Mesenchymal stem cell (in vitro differentiated cells and primary cell): Measurements from ENCODE around the gene RABEPK.

Experiments
- DNase-seq: peaks from one replicate; pipeline ENCODE4 v3.0.0-alpha.2; 2013
- H2AFZ ChIP-seq: one replicate; pipeline ENCODE4 v1.6.1; 2013; ENCODE audit warnings: low read depth, mild to moderate bottlenecking, control low read depth, inconsistent platforms, low read length, moderate library complexity
- H2AK5ac ChIP-seq: 2 replicates; pipeline ENCODE4 v1.6.1; 2013; ENCODE audit warnings: low read length, moderate library complexity, mild to moderate bottlenecking, inconsistent platforms; ENCODE audit not compliant: severe bottlenecking
- H2BK120ac ChIP-seq: one replicate; pipeline ENCODE4 v1.6.1; 2013; ENCODE audit warnings: low read depth, mild to moderate bottlenecking, inconsistent platforms, low read length, moderate library complexity
- H2BK12ac ChIP-seq, 2 experiments: one replicate each; pipeline ENCODE4 v1.6.1; 2013; ENCODE audit warnings: inconsistent platforms in 2 of 2, low read length in 2 of 2, mild to moderate bottlenecking in 2 of 2, moderate library complexity in 2 of 2, control low read depth in 1 of 2
- H2BK15ac ChIP-seq: one replicate; pipeline ENCODE4 v1.6.1; 2013; ENCODE audit warnings: mild to moderate bottlenecking, low read depth, inconsistent platforms; ENCODE audit not compliant: poor library complexity, severe bottlenecking
- H2BK5ac ChIP-seq: 2 replicates; pipeline ENCODE4 v1.6.1; 2013; ENCODE audit warnings: low read depth, mild to moderate bottlenecking, low read length, control low read depth, inconsistent platforms; ENCODE audit not compliant: poor library complexity, severe bottlenecking
- H3K14ac ChIP-seq, 2 experiments: one replicate each; pipeline ENCODE4 v1.6.1; 2013; ENCODE audit warnings: inconsistent platforms in 2 of 2, low read length in 2 of 2, control low read depth in 1 of 2, mild to moderate bottlenecking in 1 of 2, moderate library complexity in 1 of 2
- H3K18ac ChIP-seq, 2 experiments: one replicate each; pipeline ENCODE4 v1.6.1; 2013; ENCODE audit warnings: inconsistent platforms in 2 of 2, low read length in 2 of 2, control low read depth in 1 of 2, low read depth in 1 of 2, mild to moderate bottlenecking in 1 of 2
- H3K23ac ChIP-seq, 2 experiments: one replicate each; pipeline ENCODE4 v1.6.1; 2013; ENCODE audit warnings: inconsistent platforms in 2 of 2, low read length in 2 of 2, mild to moderate bottlenecking in 2 of 2, moderate library complexity in 2 of 2, control low read depth in 1 of 2
- H3K27ac ChIP-seq: 2 replicates; pipeline ENCODE4 v1.5.1; 2013; ENCODE audit warnings: mild to moderate bottlenecking, moderate library complexity, low read length, control low read depth, inconsistent platforms; ENCODE audit not compliant: poor library complexity, severe bottlenecking
- H3K27me3 ChIP-seq, 2 experiments: 2 replicates each; pipeline versions ENCODE4 v1.6.1 to v1.7.0; 2013; ENCODE audit warnings: low read length in 2 of 2, mild to moderate bottlenecking in 2 of 2, moderate library complexity in 2 of 2, control low read depth in 1 of 2, inconsistent platforms in 1 of 2; ENCODE audit not compliant: control insufficient read depth in 1 of 2, insufficient read depth in 1 of 2
- H3K36me3 ChIP-seq, 2 experiments: 2 replicates each; pipeline versions ENCODE4 v1.6.1 to v1.7.0; 2013; ENCODE audit warnings: low read length in 2 of 2, control low read depth in 1 of 2, inconsistent platforms in 1 of 2, low read depth in 1 of 2, mild to moderate bottlenecking in 1 of 2; ENCODE audit not compliant: insufficient read depth in 2 of 2, control insufficient read depth in 1 of 2
- H3K4ac ChIP-seq, 2 experiments: one replicate each; pipeline ENCODE4 v1.6.1; 2013; ENCODE audit warnings: inconsistent platforms in 2 of 2, low read length in 2 of 2, mild to moderate bottlenecking in 2 of 2, moderate library complexity in 2 of 2, control low read depth in 1 of 2, low read depth in 1 of 2
- H3K4me1 ChIP-seq: 2 replicates; pipeline ENCODE4 v1.6.1; 2013; ENCODE audit warnings: low read depth, low read length, control low read depth; ENCODE audit not compliant: control insufficient read depth, insufficient read depth
- H3K4me2 ChIP-seq: 2 replicates; pipeline ENCODE4 v1.6.1; 2013; ENCODE audit warnings: low read length, mild to moderate bottlenecking, inconsistent platforms; ENCODE audit not compliant: poor library complexity, severe bottlenecking
- H3K4me3 ChIP-seq, 2 experiments: 2 replicates each; pipeline versions ENCODE4 v1.5.1 to v1.7.0; 2013; ENCODE audit warnings: low read length in 2 of 2, mild to moderate bottlenecking in 2 of 2, control low read depth in 1 of 2, low read depth in 1 of 2; ENCODE audit not compliant: insufficient read depth in 1 of 2
- H3K79me1 ChIP-seq: replicated peaks from 2 replicates; pipeline ENCODE4 v1.6.1; 2013; ENCODE audit warnings: mild to moderate bottlenecking, control low read depth, low read length, inconsistent platforms; ENCODE audit not compliant: poor library complexity, severe bottlenecking
- H3K9ac ChIP-seq: 2 replicates; pipeline ENCODE4 v1.7.0; 2013; ENCODE audit warnings: mild to moderate bottlenecking, low read length, moderate library complexity
- H3K9me3 ChIP-seq: 2 replicates; pipeline ENCODE4 v1.7.0; 2013; ENCODE audit warnings: mild to moderate bottlenecking, low read length; ENCODE audit not compliant: control insufficient read depth
- H4K8ac ChIP-seq: one replicate; pipeline ENCODE4 v1.6.1; 2013; ENCODE audit warnings: inconsistent platforms, mild to moderate bottlenecking, low read length, moderate library complexity
- H4K91ac ChIP-seq: one replicate; pipeline ENCODE4 v1.6.1; 2013; ENCODE audit warnings: mild to moderate bottlenecking, low read length, inconsistent platforms
- WGBS: methylation state at CpG from one replicate; pipeline ENCODE4 v1.1.7; 2013; ENCODE audit warnings: mixed read lengths; 5-methylcytosine and 5-hydroxymethylcytosine counted together

The RABEPK gene

DNA sequence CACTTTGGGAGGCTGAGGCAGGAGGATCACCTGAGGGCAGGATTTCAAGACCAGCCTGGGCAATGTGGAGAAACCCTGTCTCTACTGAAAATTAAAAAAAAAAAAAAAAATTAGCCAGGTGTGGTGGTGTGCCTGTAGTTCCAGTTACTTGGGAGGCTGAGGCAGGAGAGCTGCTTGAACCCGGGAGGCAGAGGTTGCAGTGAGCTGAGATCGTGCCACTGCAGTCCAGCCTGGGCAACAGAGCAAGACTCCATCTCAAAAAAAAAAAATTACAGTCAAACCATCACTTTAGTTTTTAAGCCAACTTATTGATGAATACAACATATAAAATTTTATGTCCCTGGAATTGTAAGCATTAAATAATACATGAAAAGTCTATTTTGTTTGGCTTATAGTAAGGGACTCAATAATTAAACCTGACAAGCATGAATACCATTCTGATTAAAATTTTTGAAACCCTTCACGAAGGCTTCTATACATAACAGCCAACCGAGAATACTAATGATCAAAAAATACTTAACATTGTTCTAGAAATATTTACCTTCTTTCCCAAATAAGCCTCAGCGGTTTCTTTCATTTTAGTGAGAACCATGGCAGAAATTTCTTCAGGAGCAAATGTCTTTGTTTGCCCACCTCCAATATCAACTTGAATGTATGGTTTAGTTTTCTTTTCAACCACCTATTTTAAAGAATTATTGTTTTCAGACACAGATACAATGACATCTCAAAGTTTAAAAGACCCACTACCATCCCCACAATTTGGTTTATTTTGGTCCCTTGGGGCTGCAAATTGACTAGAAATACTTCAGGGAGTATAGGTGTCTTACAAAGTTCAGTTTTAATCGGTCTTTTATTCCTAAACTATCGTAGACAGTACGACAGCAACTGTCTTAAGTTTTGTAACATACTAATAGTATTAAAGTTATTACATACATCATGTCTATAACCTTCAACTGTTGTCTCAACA, 39.6 kb downstream of the RABEPK start:
- H2BK5ac ChIP-seq: no peak overlapping the region
- 51% methylated on average over 3 of the region's 8 CpGs for WGBS
- H3K4ac ChIP-seq: no peak overlapping the region
- H3K4me2 ChIP-seq: peak overlapping the region; percentile 61
- no peaks in the 10 kb centered on the region for H3K9me3 ChIP-seq
- no peak overlapping the region for H3K27ac ChIP-seq
- no peak overlapping the region for H2BK15ac ChIP-seq
- DNase-seq: no peak
- H2AFZ ChIP-seq: no peak overlapping the region
- peaks cover 16 to 56% of the 10 kb centered on the region in 2 experiments for H3K36me3 ChIP-seq
- no peak overlapping the region for H4K8ac ChIP-seq
- H4K91ac ChIP-seq: no peak overlapping the region
- H3K14ac ChIP-seq: no peak overlapping the region
- no peaks in the 10 kb centered on the region for H3K27me3 ChIP-seq
- H3K23ac ChIP-seq: no peak overlapping the region
- peak overlapping the region; percentile 95 to 100 for H3K4me3 ChIP-seq
- H2AK5ac ChIP-seq: no peak overlapping the region
- H2BK12ac ChIP-seq: no peak overlapping the region
- peaks cover 6% of the 10 kb centered on the region for H3K4me1 ChIP-seq
- H3K9ac ChIP-seq: peak overlapping the region; percentile 99
- no peak overlapping the region for H2BK120ac ChIP-seq
- no peaks in the 10 kb centered on the region for H3K79me1 ChIP-seq
- H3K18ac ChIP-seq: no peak overlapping the region

DNA sequence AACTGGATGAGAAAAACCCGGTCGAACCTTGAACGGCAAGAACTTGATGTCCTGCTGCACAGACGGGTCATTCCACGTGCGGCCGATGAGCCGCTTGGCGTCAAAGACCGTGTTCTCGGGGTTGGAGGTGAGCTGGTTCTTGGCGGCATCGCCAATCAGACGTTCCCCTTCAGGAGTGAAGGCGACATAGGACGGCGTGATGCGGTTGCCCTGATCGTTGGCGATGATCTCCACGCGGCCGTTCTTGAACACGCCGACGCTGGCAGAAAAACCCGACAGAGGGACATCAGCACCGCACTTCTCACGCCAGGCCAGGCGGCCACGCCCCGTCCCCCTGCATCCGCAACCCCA, 40.3 kb downstream of the RABEPK start:
- peak overlapping the region in 1 of 2 experiments; percentile 94 for H3K14ac ChIP-seq
- peak overlapping the region; percentile 90 for H3K27ac ChIP-seq
- H2BK5ac ChIP-seq: no peak overlapping the region
- peak overlapping the region; percentile 24 for H2AK5ac ChIP-seq
- no peaks in the 10 kb centered on the region for H3K9me3 ChIP-seq
- peak overlapping the region; percentile 23 to 96 for H3K18ac ChIP-seq
- peak overlapping the region; percentile 95 to 100 for H3K4me3 ChIP-seq
- H3K4me2 ChIP-seq: peak overlapping the region; percentile 1
- H2BK120ac ChIP-seq: peak overlapping the region; percentile 4
- H2BK12ac ChIP-seq: peak overlapping the region in 1 of 2 experiments; percentile 67
- no peaks in the 10 kb centered on the region for H3K27me3 ChIP-seq
- H3K23ac ChIP-seq: peak overlapping the region in 1 of 2 experiments; percentile 99
- no peak overlapping the region for H2BK15ac ChIP-seq
- H3K4ac ChIP-seq: peak overlapping the region; percentile 7 to 97
- H2AFZ ChIP-seq: no peak overlapping the region
- H3K36me3 ChIP-seq: peaks cover 13 to 49% of the 10 kb centered on the region in 2 experiments
- DNase-seq: no peak
- peak overlapping the region; percentile 99 for H3K9ac ChIP-seq
- H3K4me1 ChIP-seq: peaks cover 5% of the 10 kb centered on the region
- peak overlapping the region; percentile 74 for H4K91ac ChIP-seq
- under 1% methylated on average over 33 of the region's 33 CpGs for WGBS
- no peaks in the 10 kb centered on the region for H3K79me1 ChIP-seq
- peak overlapping the region; percentile 76 for H4K8ac ChIP-seq

DNA sequence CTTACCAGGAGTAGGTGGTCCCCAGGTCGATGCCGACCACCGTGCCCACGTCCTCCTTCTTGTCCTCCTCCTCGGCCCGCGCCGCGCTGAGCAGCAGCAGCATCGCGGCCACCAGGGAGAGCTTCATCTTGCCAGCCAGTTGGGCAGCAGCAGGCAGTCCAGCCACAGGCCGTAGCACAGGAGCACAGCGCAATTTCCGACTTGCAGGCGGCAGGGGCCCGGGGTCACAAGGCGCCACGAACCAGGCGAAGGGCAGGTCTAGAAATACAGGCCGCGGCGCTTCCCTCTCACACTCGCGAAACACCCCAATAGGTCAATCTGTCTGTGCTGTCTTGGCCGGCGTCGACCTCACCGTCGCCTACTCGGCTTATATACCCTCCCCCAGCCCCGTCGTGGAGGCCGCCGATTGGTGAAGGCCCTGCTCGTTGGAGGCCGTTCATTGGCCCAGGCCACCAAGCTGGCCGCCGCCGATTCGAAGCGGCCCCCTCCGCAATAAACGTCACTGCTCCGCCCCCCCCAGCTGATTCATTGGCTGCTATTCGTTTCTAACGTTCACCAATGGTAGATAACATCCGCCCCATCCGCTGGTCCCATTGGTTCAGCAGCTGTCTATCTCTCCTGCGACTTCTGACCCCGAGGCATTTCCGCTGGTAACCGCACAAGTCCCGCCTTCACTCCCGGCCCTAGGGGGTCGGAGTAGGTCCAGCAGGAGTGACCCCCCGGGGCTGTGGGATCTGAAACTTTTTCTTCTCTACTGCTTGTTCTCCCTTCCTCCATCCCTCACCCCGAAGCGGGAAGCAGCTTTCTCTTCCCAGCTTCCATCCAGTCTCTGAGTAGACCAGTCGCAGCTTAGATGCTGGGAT, 40.9 kb downstream of the RABEPK start, which contains the start of gene HSPA5:
HSPA5 (minus strand) TSS at position 344 of the 863 bp plus-strand sequence; CDS start at position 127, 217 bp downstream.
- DNase-seq: peak; percentile 100

More for the DNA sequence above, 40.9 kb downstream of the RABEPK start, which contains the start of gene HSPA5:
- peak within 1 kb of the TSS; percentile 52 for H3K4me2 ChIP-seq
- H3K9ac ChIP-seq: peak within 1 kb of the TSS; percentile 99
- peak within 1 kb of the TSS; percentile 95 to 100 for H3K4me3 ChIP-seq
- H3K9me3 ChIP-seq: no peaks in the 10 kb centered on the region
- H3K27me3 ChIP-seq: no peaks in the 10 kb centered on the region
- peak within 1 kb of the TSS; percentile 99 for H4K8ac ChIP-seq
- H2BK120ac ChIP-seq: peak within 1 kb of the TSS; percentile 80
- peak within 1 kb of the TSS; percentile 29 for H2BK15ac ChIP-seq
- H3K4me1 ChIP-seq: peaks cover 5% of the 10 kb centered on the region
- peak within 1 kb of the TSS; percentile 90 for H3K27ac ChIP-seq
- no peaks in the 10 kb centered on the region for H3K79me1 ChIP-seq
- peak within 1 kb of the TSS; percentile 82 for H2BK5ac ChIP-seq
- under 1% methylated on average over 59 of the region's 59 CpGs for whole genome bisulfite sequencing
- H2BK12ac ChIP-seq: peak within 1 kb of the TSS; percentile 7 to 67
- peak within 1 kb of the TSS in 1 of 2 experiments; percentile 94 for H3K14ac ChIP-seq
- peak within 1 kb of the TSS; percentile 91 for H4K91ac ChIP-seq
- peak within 1 kb of the TSS; percentile 93 to 97 for H3K4ac ChIP-seq
- H3K36me3 ChIP-seq: peaks cover 13 to 43% of the 10 kb centered on the region in 2 experiments
- peak within 1 kb of the TSS; percentile 68 for H2AFZ ChIP-seq
- peak within 1 kb of the TSS; percentile 93 to 96 for H3K18ac ChIP-seq
- peak within 1 kb of the TSS; percentile 78 for H2AK5ac ChIP-seq
- peak within 1 kb of the TSS; percentile 83 to 99 for H3K23ac ChIP-seq
